Measurements from ENCODE around the gene RREB1. TPM values are rescaled to one million over a fixed set of nuclear protein-coding genes. Genes with fewer than 3 reads are reported as not detected.

Gene RREB1
- polyA plus RNA-seq, 1 donor from 2014 or later: not detected

DNA sequence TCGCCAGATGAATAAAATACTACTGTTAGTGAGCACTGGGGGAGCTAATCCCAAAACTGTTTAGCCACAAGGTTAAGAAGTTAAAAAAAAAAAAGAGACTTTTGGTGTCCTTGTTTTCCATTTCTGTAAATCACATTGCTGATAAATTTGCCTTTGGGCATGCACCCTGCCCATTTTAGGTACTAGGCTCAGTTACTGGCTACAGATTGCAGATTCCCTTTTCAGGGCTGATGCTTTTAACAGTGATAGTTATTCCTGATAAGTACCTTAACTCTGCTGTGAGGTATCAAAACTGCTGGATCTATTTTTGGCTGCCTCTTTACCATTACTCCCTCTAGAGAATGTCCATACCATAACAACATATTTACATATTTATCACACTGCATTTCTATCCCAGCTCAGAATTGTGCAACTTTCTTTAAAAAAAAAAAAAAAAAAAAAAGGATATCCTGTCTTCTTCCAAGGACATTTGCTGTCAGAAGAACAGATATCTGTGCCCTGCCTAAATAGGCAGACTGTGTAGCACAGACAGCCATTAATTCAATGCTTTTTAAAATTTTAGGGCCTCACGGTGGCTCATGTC lies 110.7 kb downstream of the RREB1 start:
- H3K9ac ChIP-seq (ENCODE audit: low read length): no peak overlapping the region
- H3K27ac ChIP-seq (ENCODE audit: low read length): no peak overlapping the region
- H4K20me1 ChIP-seq (ENCODE audit: insufficient read depth): no peaks in the 10 kb centered on the region
- no peak overlapping the region for H2AFZ ChIP-seq (ENCODE audit: low read depth, low read length)
- no peaks in the 10 kb centered on the region for H3K9me2 ChIP-seq (ENCODE audit: insufficient read depth, low read length)
- H3K79me2 ChIP-seq (replicated peaks; ENCODE audit: insufficient read depth, low read length): no peaks in the 10 kb centered on the region
- H3K27me3 ChIP-seq (ENCODE audit: insufficient read depth, low read depth, low read length): no peaks in the 10 kb centered on the region
- no peaks in the 10 kb centered on the region for H3K36me3 ChIP-seq (ENCODE audit: insufficient read depth, low read length)
- H3K4me2 ChIP-seq (ENCODE audit: low read length): no peak overlapping the region
- no peaks in the 10 kb centered on the region for H3F3A ChIP-seq (ENCODE audit: insufficient read depth, low read length, poor library complexity, severe bottlenecking)
- H3K4me3 ChIP-seq (ENCODE audit: low read length): no peak overlapping the region
- no peaks in the 10 kb centered on the region for H3K9me3 ChIP-seq (ENCODE audit: low read length)
- TF ChIP-seq, protein P1, sequence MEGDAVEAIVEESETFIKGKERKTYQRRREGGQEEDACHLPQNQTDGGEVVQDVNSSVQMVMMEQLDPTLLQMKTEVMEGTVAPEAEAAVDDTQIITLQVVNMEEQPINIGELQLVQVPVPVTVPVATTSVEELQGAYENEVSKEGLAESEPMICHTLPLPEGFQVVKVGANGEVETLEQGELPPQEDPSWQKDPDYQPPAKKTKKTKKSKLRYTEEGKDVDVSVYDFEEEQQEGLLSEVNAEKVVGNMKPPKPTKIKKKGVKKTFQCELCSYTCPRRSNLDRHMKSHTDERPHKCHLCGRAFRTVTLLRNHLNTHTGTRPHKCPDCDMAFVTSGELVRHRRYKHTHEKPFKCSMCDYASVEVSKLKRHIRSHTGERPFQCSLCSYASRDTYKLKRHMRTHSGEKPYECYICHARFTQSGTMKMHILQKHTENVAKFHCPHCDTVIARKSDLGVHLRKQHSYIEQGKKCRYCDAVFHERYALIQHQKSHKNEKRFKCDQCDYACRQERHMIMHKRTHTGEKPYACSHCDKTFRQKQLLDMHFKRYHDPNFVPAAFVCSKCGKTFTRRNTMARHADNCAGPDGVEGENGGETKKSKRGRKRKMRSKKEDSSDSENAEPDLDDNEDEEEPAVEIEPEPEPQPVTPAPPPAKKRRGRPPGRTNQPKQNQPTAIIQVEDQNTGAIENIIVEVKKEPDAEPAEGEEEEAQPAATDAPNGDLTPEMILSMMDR (IDR thresholded peaks at IDR 0.05; ENCODE audit: poor library complexity, severe bottlenecking): no peak
- TF ChIP-seq MXI1 (conservative IDR thresholded peaks at IDR 0.05; ENCODE audit: poor library complexity, severe bottlenecking) (no peak), EP300 (conservative IDR thresholded peaks at IDR 0.05; ENCODE audit: poor library complexity, severe bottlenecking) (no peak), RAD21 (conservative IDR thresholded peaks at IDR 0.05) (no peak)
- TF ChIP-seq, protein P2, sequence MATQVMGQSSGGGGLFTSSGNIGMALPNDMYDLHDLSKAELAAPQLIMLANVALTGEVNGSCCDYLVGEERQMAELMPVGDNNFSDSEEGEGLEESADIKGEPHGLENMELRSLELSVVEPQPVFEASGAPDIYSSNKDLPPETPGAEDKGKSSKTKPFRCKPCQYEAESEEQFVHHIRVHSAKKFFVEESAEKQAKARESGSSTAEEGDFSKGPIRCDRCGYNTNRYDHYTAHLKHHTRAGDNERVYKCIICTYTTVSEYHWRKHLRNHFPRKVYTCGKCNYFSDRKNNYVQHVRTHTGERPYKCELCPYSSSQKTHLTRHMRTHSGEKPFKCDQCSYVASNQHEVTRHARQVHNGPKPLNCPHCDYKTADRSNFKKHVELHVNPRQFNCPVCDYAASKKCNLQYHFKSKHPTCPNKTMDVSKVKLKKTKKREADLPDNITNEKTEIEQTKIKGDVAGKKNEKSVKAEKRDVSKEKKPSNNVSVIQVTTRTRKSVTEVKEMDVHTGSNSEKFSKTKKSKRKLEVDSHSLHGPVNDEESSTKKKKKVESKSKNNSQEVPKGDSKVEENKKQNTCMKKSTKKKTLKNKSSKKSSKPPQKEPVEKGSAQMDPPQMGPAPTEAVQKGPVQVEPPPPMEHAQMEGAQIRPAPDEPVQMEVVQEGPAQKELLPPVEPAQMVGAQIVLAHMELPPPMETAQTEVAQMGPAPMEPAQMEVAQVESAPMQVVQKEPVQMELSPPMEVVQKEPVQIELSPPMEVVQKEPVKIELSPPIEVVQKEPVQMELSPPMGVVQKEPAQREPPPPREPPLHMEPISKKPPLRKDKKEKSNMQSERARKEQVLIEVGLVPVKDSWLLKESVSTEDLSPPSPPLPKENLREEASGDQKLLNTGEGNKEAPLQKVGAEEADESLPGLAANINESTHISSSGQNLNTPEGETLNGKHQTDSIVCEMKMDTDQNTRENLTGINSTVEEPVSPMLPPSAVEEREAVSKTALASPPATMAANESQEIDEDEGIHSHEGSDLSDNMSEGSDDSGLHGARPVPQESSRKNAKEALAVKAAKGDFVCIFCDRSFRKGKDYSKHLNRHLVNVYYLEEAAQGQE (IDR thresholded peaks at IDR 0.05; ENCODE audit: borderline replicate concordance): no peak

GRCh38 chr6:7219310-7219709 lies 111.5 kb downstream of the RREB1 start:
- Histone ChIP-seq H4K20me1 (ENCODE audit: insufficient read depth) (no peaks in the 10 kb centered on the region), H3K9me3 (ENCODE audit: low read length) (no peaks in the 10 kb centered on the region), H3K4me3 (ENCODE audit: low read length) (no peak overlapping the region), H3K79me2 (replicated peaks; ENCODE audit: insufficient read depth, low read length) (no peaks in the 10 kb centered on the region), H3K27ac (ENCODE audit: low read length) (no peak overlapping the region), H3K4me2 (ENCODE audit: low read length) (no peak overlapping the region), H3F3A (ENCODE audit: insufficient read depth, low read length, poor library complexity, severe bottlenecking) (no peaks in the 10 kb centered on the region), H3K36me3 (ENCODE audit: insufficient read depth, low read length) (no peaks in the 10 kb centered on the region), H3K9ac (ENCODE audit: low read length) (no peak overlapping the region), H2AFZ (ENCODE audit: low read depth, low read length) (no peak overlapping the region), H3K27me3 (ENCODE audit: insufficient read depth, low read depth, low read length) (no peaks in the 10 kb centered on the region), H3K9me2 (ENCODE audit: insufficient read depth, low read length) (no peaks in the 10 kb centered on the region)
- no peak for TF ChIP-seq TAF1 (IDR thresholded peaks at IDR 0.05; ENCODE audit: low read depth)
- no peak for TF ChIP-seq RAD21 (conservative IDR thresholded peaks at IDR 0.05)
- TF ChIP-seq POLR2AphosphoS5 (IDR thresholded peaks at IDR 0.05): no peak
- TF ChIP-seq, protein P1 (IDR thresholded peaks at IDR 0.05; ENCODE audit: poor library complexity, severe bottlenecking): no peak
- TF ChIP-seq EP300 (conservative IDR thresholded peaks at IDR 0.05; ENCODE audit: poor library complexity, severe bottlenecking): no peak
- TF ChIP-seq EZH2 (IDR thresholded peaks at IDR 0.05; ENCODE audit: borderline replicate concordance, insufficient read depth, low read length, poor library complexity, severe bottlenecking): no peak
- no peak for TF ChIP-seq MXI1 (conservative IDR thresholded peaks at IDR 0.05; ENCODE audit: poor library complexity, severe bottlenecking)
- TF ChIP-seq, protein P2 (IDR thresholded peaks at IDR 0.05; ENCODE audit: borderline replicate concordance): no peak
- no peak for TF ChIP-seq SMC3 (conservative IDR thresholded peaks at IDR 0.05; ENCODE audit: poor library complexity)
